SK-N-SH treated with all-trans-retinoic acid at 6 μM for 48 hours (cell line): ENCODE measurements around the gene RBM27.
"Not testable (repeated sequence)": the region's sequence is repeated elsewhere in the genome, so short reads cannot be mapped to it uniquely, and the experiment has no call there.

Experiments
- ATAC-seq: fragments of 200-7000 bp; cut with Tn5 transposase; 3 replicates; pipeline ENCODE4 v1.9.1; 2020; ENCODE audit warnings: mild to moderate bottlenecking, moderate library complexity
- ARNTL ChIP-seq: fragments of 450-650 bp; formaldehyde crosslinking; IDR thresholded peaks from 2 replicates; pipeline ENCODE4 v1.5.0; 2020; ENCODE audit warnings: low read depth, mild to moderate bottlenecking, moderate library complexity, borderline replicate concordance
- BACH2 ChIP-seq: fragments of 250-450 bp; sonication (Bioruptor Pico); IDR thresholded peaks from 2 replicates; pipeline ENCODE4 v1.9.0; 2021; ENCODE audit warnings: mild to moderate bottlenecking, borderline replicate concordance
- CSDC2 ChIP-seq: fragments of 250-450 bp; sonication (Bioruptor Pico); IDR thresholded peaks from 2 replicates; pipeline ENCODE4 v1.5.0; 2020; ENCODE audit warnings: mild to moderate bottlenecking, moderate library complexity
- ESRRG ChIP-seq: fragments of 250-450 bp; sonication (Bioruptor Pico); IDR thresholded peaks from 2 replicates; pipeline ENCODE4 v1.6.1; 2021; ENCODE audit warnings: mild to moderate bottlenecking
- GLIS3 ChIP-seq: fragments of 250-450 bp; sonication (Bioruptor Pico); IDR thresholded peaks from 2 replicates; pipeline ENCODE4 v1.5.0; 2020; ENCODE audit warnings: mild to moderate bottlenecking, moderate library complexity
- OSR1 ChIP-seq: fragments of 250-450 bp; sonication (Bioruptor Pico); IDR thresholded peaks from 2 replicates; pipeline ENCODE4 v1.8.0; 2022; ENCODE audit warnings: moderate library complexity, mild to moderate bottlenecking, inconsistent platforms
- PPARA ChIP-seq: fragments of 250-450 bp; sonication (Bioruptor Pico); IDR thresholded peaks from 2 replicates; pipeline ENCODE4 v1.5.0; 2020; ENCODE audit warnings: mild to moderate bottlenecking, borderline replicate concordance
- RARB ChIP-seq: fragments of 250-450 bp; sonication (Bioruptor Pico); IDR thresholded peaks from 2 replicates; pipeline ENCODE4 v1.8.0; 2021; ENCODE audit warnings: mild to moderate bottlenecking, moderate library complexity
- TCF4 ChIP-seq: fragments of 250-450 bp; sonication (Bioruptor Pico); IDR thresholded peaks from 2 replicates; pipeline ENCODE4 v1.8.0; 2021; ENCODE audit warnings: mild to moderate bottlenecking, moderate library complexity, borderline replicate concordance
- TOX ChIP-seq: fragments of 250-450 bp; sonication (Bioruptor Pico); IDR thresholded peaks from 2 replicates; pipeline ENCODE4 v1.8.0; 2021; ENCODE audit warnings: mild to moderate bottlenecking, moderate library complexity, borderline replicate concordance
- ZC3H10 ChIP-seq: fragments of 250-450 bp; sonication (Bioruptor Pico); IDR thresholded peaks from 2 replicates; pipeline ENCODE4 v1.5.1; 2021; ENCODE audit warnings: mild to moderate bottlenecking, moderate library complexity
- ZFP3 ChIP-seq: fragments of 250-450 bp; sonication (Bioruptor Pico); IDR thresholded peaks from 2 replicates; pipeline ENCODE4 v1.5.0; 2020; ENCODE audit warnings: mild to moderate bottlenecking, moderate library complexity
- ZFP30 ChIP-seq: fragments of 450-650 bp; formaldehyde crosslinking; IDR thresholded peaks from 2 replicates; pipeline ENCODE4 v1.5.0; 2022; ENCODE audit warnings: mild to moderate bottlenecking, moderate library complexity
- ZNF70 ChIP-seq: fragments of 450-650 bp; formaldehyde crosslinking; IDR thresholded peaks from 2 replicates; pipeline ENCODE4 v1.5.0; 2020; ENCODE audit warnings: mild to moderate bottlenecking, moderate library complexity
- ZNF8 ChIP-seq: fragments of 450-650 bp; formaldehyde crosslinking; IDR thresholded peaks from 2 replicates; pipeline ENCODE4 v1.5.0; 2020; ENCODE audit warnings: mild to moderate bottlenecking, moderate library complexity
- TF ChIP-seq, protein P1 (sequence below): fragments of 250-450 bp; sonication (Bioruptor Pico); IDR thresholded peaks from 2 replicates; pipeline ENCODE4 v1.8.0; 2021; ENCODE audit warnings: low read depth, mild to moderate bottlenecking, moderate library complexity, borderline replicate concordance
- TF ChIP-seq, protein P2 (sequence below): fragments of 250-450 bp; sonication (Bioruptor Pico); IDR thresholded peaks from 2 replicates; pipeline ENCODE4 v1.8.0; 2020; ENCODE audit warnings: mild to moderate bottlenecking, moderate library complexity, borderline replicate concordance
- TF ChIP-seq, protein P3 (sequence below): fragments of 250-450 bp; sonication (Bioruptor Pico); IDR thresholded peaks from 2 replicates; pipeline ENCODE4 v1.5.0; 2020; ENCODE audit warnings: mild to moderate bottlenecking, moderate library complexity
- TF ChIP-seq, protein P4 (sequence below): fragments of 250-450 bp; sonication (Bioruptor Pico); IDR thresholded peaks from 2 replicates; pipeline ENCODE4 v1.5.1; 2020; ENCODE audit warnings: low read depth, mild to moderate bottlenecking, moderate library complexity

RBM27 gene

DNA sequence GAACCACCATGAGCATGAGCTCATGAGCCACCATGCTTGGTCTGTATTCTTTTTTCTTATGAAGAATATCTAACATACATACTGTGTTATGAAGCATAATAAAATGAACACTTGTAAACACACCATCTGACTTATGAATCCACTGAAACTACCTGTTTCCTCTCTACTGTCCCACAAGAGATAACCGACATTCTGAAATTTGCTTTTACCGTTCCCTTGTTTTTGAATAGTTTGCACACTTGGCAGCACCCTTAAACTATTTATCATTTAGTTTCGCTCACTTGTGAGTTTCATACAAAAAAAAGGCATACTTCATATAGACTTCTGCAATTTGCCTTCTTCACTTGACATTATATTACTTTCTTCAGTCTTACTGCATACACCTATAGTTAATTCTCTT is 29.8 kb upstream of the RBM27 start:
- TF ChIP-seq, protein P1, sequence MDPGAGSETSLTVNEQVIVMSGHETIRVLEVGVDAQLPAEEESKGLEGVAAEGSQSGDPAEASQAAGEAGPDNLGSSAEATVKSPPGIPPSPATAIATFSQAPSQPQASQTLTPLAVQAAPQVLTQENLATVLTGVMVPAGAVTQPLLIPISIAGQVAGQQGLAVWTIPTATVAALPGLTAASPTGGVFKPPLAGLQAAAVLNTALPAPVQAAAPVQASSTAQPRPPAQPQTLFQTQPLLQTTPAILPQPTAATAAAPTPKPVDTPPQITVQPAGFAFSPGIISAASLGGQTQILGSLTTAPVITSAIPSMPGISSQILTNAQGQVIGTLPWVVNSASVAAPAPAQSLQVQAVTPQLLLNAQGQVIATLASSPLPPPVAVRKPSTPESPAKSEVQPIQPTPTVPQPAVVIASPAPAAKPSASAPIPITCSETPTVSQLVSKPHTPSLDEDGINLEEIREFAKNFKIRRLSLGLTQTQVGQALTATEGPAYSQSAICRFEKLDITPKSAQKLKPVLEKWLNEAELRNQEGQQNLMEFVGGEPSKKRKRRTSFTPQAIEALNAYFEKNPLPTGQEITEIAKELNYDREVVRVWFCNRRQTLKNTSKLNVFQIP (CRISPR knock-in tag) = no peak
- TF ChIP-seq TCF4 (CRISPR knock-in tag) (no peak), TOX (CRISPR knock-in tag) (no peak), OSR1 (CRISPR knock-in tag) (no peak), ARNTL (CRISPR knock-in tag) (no peak), ZFP30 (CRISPR knock-in tag) (no peak)
- TF ChIP-seq, protein P2, sequence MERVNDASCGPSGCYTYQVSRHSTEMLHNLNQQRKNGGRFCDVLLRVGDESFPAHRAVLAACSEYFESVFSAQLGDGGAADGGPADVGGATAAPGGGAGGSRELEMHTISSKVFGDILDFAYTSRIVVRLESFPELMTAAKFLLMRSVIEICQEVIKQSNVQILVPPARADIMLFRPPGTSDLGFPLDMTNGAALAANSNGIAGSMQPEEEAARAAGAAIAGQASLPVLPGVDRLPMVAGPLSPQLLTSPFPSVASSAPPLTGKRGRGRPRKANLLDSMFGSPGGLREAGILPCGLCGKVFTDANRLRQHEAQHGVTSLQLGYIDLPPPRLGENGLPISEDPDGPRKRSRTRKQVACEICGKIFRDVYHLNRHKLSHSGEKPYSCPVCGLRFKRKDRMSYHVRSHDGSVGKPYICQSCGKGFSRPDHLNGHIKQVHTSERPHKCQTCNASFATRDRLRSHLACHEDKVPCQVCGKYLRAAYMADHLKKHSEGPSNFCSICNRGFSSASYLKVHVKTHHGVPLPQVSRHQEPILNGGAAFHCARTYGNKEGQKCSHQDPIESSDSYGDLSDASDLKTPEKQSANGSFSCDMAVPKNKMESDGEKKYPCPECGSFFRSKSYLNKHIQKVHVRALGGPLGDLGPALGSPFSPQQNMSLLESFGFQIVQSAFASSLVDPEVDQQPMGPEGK = no peak
- no peak for ATAC-seq

DNA sequence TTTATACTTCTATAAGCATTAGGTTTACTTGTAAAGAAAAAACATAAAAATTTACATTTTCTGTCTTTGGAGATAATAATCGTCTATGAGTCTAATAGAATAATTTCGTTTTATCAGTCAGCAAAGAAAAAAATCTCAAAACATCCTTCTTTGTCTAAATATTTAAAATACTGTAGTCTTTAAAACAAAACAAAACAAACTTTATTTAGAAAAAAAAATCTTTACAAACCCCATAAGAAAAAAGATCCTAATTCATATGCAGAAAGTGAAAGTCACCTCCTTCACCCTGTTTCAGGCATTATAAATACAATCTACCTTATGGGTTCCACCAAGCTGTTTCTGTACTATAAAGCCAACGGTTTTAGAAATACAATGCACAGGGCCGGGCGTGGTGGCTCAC is 26.6 kb upstream of the RBM27 start:
- ATAC-seq = no peak
- TF ChIP-seq TCF4 (CRISPR knock-in tag) (no peak), ZC3H10 (CRISPR knock-in tag) (no peak), CSDC2 (CRISPR knock-in tag) (no peak), ESRRG (no peak), RARB (CRISPR knock-in tag) (no peak), ZFP3 (no peak), BACH2 (CRISPR knock-in tag) (no peak), OSR1 (CRISPR knock-in tag) (no peak), ZNF8 (CRISPR knock-in tag) (no peak), PPARA (no peak), ZNF70 (CRISPR knock-in tag) (no peak), GLIS3 (CRISPR knock-in tag) (no peak)
- TF ChIP-seq, protein P2 = no peak
- TF ChIP-seq, protein P3, sequence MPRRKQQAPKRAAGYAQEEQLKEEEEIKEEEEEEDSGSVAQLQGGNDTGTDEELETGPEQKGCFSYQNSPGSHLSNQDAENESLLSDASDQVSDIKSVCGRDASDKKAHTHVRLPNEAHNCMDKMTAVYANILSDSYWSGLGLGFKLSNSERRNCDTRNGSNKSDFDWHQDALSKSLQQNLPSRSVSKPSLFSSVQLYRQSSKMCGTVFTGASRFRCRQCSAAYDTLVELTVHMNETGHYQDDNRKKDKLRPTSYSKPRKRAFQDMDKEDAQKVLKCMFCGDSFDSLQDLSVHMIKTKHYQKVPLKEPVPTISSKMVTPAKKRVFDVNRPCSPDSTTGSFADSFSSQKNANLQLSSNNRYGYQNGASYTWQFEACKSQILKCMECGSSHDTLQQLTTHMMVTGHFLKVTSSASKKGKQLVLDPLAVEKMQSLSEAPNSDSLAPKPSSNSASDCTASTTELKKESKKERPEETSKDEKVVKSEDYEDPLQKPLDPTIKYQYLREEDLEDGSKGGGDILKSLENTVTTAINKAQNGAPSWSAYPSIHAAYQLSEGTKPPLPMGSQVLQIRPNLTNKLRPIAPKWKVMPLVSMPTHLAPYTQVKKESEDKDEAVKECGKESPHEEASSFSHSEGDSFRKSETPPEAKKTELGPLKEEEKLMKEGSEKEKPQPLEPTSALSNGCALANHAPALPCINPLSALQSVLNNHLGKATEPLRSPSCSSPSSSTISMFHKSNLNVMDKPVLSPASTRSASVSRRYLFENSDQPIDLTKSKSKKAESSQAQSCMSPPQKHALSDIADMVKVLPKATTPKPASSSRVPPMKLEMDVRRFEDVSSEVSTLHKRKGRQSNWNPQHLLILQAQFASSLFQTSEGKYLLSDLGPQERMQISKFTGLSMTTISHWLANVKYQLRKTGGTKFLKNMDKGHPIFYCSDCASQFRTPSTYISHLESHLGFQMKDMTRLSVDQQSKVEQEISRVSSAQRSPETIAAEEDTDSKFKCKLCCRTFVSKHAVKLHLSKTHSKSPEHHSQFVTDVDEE (CRISPR knock-in tag) = no peak
- TF ChIP-seq, protein P1 (CRISPR knock-in tag) = no peak
- TF ChIP-seq, protein P4, sequence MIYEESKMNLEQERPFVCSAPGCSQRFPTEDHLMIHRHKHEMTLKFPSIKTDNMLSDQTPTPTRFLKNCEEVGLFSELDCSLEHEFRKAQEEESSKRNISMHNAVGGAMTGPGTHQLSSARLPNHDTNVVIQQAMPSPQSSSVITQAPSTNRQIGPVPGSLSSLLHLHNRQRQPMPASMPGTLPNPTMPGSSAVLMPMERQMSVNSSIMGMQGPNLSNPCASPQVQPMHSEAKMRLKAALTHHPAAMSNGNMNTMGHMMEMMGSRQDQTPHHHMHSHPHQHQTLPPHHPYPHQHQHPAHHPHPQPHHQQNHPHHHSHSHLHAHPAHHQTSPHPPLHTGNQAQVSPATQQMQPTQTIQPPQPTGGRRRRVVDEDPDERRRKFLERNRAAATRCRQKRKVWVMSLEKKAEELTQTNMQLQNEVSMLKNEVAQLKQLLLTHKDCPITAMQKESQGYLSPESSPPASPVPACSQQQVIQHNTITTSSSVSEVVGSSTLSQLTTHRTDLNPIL (CRISPR knock-in tag) = no peak

DNA sequence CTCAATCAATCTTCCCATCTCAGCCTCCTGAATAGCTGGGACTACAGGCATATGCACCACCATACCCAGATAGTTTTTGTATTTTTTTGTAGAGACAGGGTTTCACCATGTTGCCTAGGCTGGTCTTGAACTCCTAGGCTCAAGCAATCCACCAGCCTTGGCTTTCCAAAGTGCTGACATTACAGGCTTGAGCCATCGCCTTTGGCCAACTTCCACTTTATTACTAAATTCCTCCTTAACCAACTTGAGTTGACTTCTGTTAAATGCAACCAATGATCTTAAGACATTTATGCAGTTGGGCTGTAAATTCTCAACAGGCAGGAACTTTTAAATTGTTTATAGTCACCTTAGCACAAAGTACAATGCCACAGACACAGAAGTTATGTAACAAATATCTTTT is 23.7 kb upstream of the RBM27 start:
- ATAC-seq = no peak
- TF ChIP-seq, protein P2 = no peak
- TF ChIP-seq CSDC2 (CRISPR knock-in tag) = no peak
- no peak for TF ChIP-seq ZNF8 (CRISPR knock-in tag)
- no peak for TF ChIP-seq ZC3H10 (CRISPR knock-in tag)
- no peak for TF ChIP-seq OSR1 (CRISPR knock-in tag)

DNA sequence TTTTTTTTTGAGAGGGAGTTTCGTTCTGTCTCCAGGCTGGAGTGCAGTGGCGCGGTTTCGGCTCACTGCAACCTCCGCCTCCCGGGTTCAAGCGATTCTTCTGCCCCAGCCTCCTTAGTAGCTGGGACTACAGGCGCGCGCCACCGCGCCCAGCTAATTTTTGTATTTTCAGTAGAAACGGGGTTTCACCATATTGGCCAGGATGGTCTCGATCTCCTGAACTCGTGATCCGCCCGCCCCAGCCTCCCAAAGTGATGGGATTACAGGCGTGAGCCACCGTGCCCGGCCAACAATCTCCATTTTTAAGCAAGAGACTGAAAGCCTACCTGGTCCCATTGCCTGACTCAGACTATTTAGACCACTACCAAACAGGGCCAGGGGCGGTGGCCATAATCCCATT is 20.0 kb upstream of the RBM27 start:
- ATAC-seq = not testable (repeated sequence)
